Measurements from ENCODE around the gene CFDP1. TPM values are rescaled to one million over a fixed set of nuclear protein-coding genes. Genes with fewer than 3 reads are reported as not detected.

Gene CFDP1
- total RNA-seq, 1 experiment from 2014 or later = 32.1 TPM

GRCh38 chr16:75323198-75323597, 110.1 kb downstream of the CFDP1 start:
- no peak for TF ChIP-seq EZH2 (IDR thresholded peaks at IDR 0.05; ENCODE audit: low read length, unreplicated experiment)

GRCh38 chr16:75322740-75323139, 110.6 kb downstream of the CFDP1 start:
- no peaks in the 10 kb centered on the region for H3K27me3 ChIP-seq (ENCODE audit: low read length)
- H3K9me2 ChIP-seq (replicated peaks; ENCODE audit: low read length) = no peaks in the 10 kb centered on the region
- no peak overlapping the region for H2AFZ ChIP-seq (ENCODE audit: low read length)
- H3K79me2 ChIP-seq (ENCODE audit: low read length) = no peaks in the 10 kb centered on the region
- POLR2A ChIA-PET (ENCODE audit: unreplicated experiment) = no interaction called here
- H3K4me1 ChIP-seq (ENCODE audit: insufficient read depth, low read length) = peaks cover 33% of the 10 kb centered on the region
- no peaks in the 10 kb centered on the region for H3K9me3 ChIP-seq (ENCODE audit: low read length)
- H3K27ac ChIP-seq (ENCODE audit: low read length) = peak overlapping the region; percentile 80
- CTCF ChIA-PET = no interaction called here
- H3F3A ChIP-seq (ENCODE audit: low read length, unreplicated experiment) = no peaks in the 10 kb centered on the region
- no peak overlapping the region for H3K9ac ChIP-seq (ENCODE audit: low read length)
- ATAC-seq (peak; percentile 86), DNase-seq (peak; percentile 73)
- intact Hi-C loops (cut with micrococcal nuclease) = no loop called here
- TF ChIP-seq EZH2 (IDR thresholded peaks at IDR 0.05; ENCODE audit: low read length, unreplicated experiment) (no peak), EZH2phosphoT487 (IDR thresholded peaks at IDR 0.05; ENCODE audit: borderline replicate concordance, low read length) (no peak)
- peak overlapping the region; percentile 41 for H3K4me2 ChIP-seq (ENCODE audit: low read length)
- no TSS peak for BruUV-seq (replicated peaks)
- no peaks in the 10 kb centered on the region for H3K36me3 ChIP-seq (ENCODE audit: low read depth, low read length)
- H3K4me3 ChIP-seq (ENCODE audit: low read length) = no peak overlapping the region
- H4K20me1 ChIP-seq (ENCODE audit: low read length) = no peaks in the 10 kb centered on the region

More at GRCh38 chr16:75323198-75323597, 110.1 kb downstream of the CFDP1 start:
- CTCF ChIA-PET = no interaction called here
- H3K79me2 ChIP-seq (ENCODE audit: low read length) = no peaks in the 10 kb centered on the region
- peak; percentile 27 for DNase-seq
- POLR2A ChIA-PET (ENCODE audit: unreplicated experiment) = no interaction called here
- no peaks in the 10 kb centered on the region for H3F3A ChIP-seq (ENCODE audit: low read length, unreplicated experiment)
- H3K9me2 ChIP-seq (replicated peaks; ENCODE audit: low read length) = no peaks in the 10 kb centered on the region
- BruUV-seq (replicated peaks) = no TSS peak
- peak; percentile 18 for ATAC-seq
- H4K20me1 ChIP-seq (ENCODE audit: low read length) = no peaks in the 10 kb centered on the region
- peak overlapping the region; percentile 41; the same call in 1 of the 2 replicates for H3K4me2 ChIP-seq (ENCODE audit: low read length)
- H3K36me3 ChIP-seq (ENCODE audit: low read depth, low read length) = no peaks in the 10 kb centered on the region
- no peaks in the 10 kb centered on the region for H3K27me3 ChIP-seq (ENCODE audit: low read length)
- H3K4me1 ChIP-seq (ENCODE audit: insufficient read depth, low read length) = peaks cover 33% of the 10 kb centered on the region
- H3K27ac ChIP-seq (ENCODE audit: low read length) = peak overlapping the region; percentile 80
- intact Hi-C loops (cut with micrococcal nuclease) = no loop called here
- H3K9ac ChIP-seq (ENCODE audit: low read length) = no peak overlapping the region
- H3K9me3 ChIP-seq (ENCODE audit: low read length) = no peaks in the 10 kb centered on the region
- no peak overlapping the region for H3K4me3 ChIP-seq (ENCODE audit: low read length)
- H2AFZ ChIP-seq (ENCODE audit: low read length) = no peak overlapping the region

- POLR2A ChIA-PET (ENCODE audit: unreplicated experiment) = no interaction called here
- TF ChIP-seq EZH2 (IDR thresholded peaks at IDR 0.05; ENCODE audit: low read length, unreplicated experiment) (no peak), CTCF (conservative IDR thresholded peaks at IDR 0.05; ENCODE audit: low read depth, low read length) (no peak), EZH2phosphoT487 (IDR thresholded peaks at IDR 0.05; ENCODE audit: borderline replicate concordance, low read length) (no peak)
- no TSS peak for BruUV-seq (replicated peaks)
- H3K4me2 ChIP-seq (ENCODE audit: low read length) = peak overlapping the region; percentile 50; the same call in 1 of the 2 replicates
- DNase-seq = no peak
- no peaks in the 10 kb centered on the region for H3K36me3 ChIP-seq (ENCODE audit: low read depth, low read length)
- H3K4me1 ChIP-seq (ENCODE audit: insufficient read depth, low read length) = peaks cover 33% of the 10 kb centered on the region
- H3K4me3 ChIP-seq (ENCODE audit: low read length) = no peak overlapping the region; the same call in 1 of the 2 replicates
- no peak overlapping the region; the same call in 1 of the 2 replicates for H3K9ac ChIP-seq (ENCODE audit: low read length)
- no peaks in the 10 kb centered on the region for H3K27me3 ChIP-seq (ENCODE audit: low read length)
- no peak overlapping the region; the same call in 1 of the 2 replicates for H2AFZ ChIP-seq (ENCODE audit: low read length)
- 0 out of 2 replicates have a peak, but pooled peaks have one; percentile 13 for ATAC-seq
- no peaks in the 10 kb centered on the region for H3K79me2 ChIP-seq (ENCODE audit: low read length)
- H4K20me1 ChIP-seq (ENCODE audit: low read length) = no peaks in the 10 kb centered on the region
- H3K27ac ChIP-seq (ENCODE audit: low read length) = peak overlapping the region; percentile 64
- H3K9me3 ChIP-seq (ENCODE audit: low read length) = no peaks in the 10 kb centered on the region
- no peaks in the 10 kb centered on the region for H3F3A ChIP-seq (ENCODE audit: low read length, unreplicated experiment)
- H3K9me2 ChIP-seq (replicated peaks; ENCODE audit: low read length) = no peaks in the 10 kb centered on the region
- intact Hi-C loops (cut with micrococcal nuclease) = no loop called here
- CTCF ChIA-PET = no interaction called here
Observed at GRCh38 chr16:75320435-75320834, 112.9 kb downstream of the CFDP1 start.

Measured in PC-3 (cell line).